GM21723 (cell line): ENCODE measurements around the gene GADL1.
A peak's percentile ranks its signal among the peaks of the same experiment; 100 is the strongest.

ENCODE experiments used
- ATAC-seq: cut with Tn5 transposase; IDR thresholded peaks from one replicate; pipeline ENCODE4 v1.9.1; 2021; ENCODE audit warnings: mild to moderate bottlenecking, moderate library complexity; ENCODE audit not compliant: unreplicated experiment

Gene GADL1

DNA sequence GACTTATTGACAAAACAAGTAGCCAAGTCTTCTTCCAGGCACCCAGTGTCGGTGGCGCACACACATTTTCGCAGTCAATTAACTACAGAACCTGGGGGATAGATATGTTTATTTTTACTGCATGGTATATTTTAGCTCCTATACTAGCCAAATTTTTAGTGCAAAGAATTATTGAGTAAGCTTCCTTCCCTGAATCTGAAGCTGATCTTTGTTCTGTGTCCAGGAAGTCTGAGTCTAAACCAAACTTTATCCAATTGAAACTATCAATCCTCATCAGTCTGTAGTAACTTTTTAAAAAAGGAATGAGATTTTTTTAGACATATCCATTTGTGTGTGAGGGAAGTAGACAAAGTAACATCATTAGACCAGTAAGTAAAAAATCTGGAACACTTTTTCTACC, 133.1 kb downstream of the GADL1 start:
- ATAC-seq = no peak

DNA sequence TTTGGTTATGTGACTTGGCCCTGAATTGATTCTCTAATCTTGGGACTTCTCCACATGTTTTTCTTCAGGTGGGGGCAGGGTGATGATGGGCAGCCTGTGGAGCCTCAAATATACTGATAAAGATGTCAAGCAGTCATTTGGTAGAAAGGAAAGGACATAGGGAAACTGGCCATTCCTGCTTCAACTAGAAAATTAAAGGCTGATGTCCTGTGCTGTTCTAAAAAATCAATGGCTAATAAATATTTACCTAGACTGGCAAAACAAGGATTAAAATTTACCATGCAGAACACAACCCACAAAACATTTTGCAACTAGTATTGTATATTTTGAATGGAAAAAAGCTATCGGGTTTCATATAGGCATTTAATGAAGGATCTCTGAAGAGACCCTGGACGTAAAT, 133.7 kb downstream of the GADL1 start:
- no peak for ATAC-seq

DNA sequence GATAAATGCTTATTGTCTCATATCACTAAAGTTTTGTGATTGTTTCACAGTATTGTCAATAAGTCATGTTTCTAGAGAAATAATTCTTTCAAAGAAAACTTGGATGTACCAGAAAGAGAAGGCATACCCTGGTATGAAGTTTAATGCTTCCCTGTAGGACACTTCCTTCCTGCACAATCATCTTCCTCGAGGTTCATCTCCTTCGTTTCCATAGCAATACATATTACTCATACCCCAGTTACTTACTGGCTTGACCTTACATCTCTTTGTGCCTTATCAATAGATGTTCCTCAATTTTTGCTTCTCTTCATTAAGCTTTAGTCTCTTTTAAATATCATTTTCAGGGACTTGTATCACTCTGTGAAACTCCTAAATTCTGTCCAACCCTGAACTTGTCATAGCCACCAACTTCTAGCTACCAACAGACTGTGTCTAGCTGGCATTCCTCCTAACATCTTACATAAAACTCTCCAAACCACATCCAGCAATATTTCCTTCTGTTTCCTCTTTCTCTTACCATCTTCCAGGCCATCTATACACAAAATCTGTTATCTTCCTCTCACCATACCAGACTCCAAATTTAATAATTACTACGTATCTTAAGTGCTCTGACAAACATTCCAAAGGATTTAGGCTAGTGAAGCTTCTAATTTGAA, 134.3 kb downstream of the GADL1 start:
- no peak for ATAC-seq

DNA sequence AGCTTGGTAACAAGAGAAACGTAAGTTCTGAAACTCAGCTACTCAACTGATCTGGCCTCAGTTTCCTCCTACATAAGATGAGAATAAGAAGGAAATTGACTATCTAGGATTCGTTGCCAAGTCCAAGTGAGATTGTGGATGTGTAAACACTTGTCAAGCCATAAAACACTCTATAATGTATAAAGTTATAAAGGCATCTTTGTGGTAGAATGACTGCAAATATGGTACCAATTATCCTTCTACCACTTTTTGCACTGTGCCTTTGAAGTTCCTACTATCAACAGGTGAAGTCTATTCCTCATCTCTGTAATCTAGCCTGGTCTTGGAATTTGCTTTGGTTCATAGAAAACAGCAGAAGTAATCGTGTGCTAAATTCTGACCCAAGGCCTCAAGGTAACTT, 138.2 kb downstream of the GADL1 start:
- ATAC-seq = no peak

DNA sequence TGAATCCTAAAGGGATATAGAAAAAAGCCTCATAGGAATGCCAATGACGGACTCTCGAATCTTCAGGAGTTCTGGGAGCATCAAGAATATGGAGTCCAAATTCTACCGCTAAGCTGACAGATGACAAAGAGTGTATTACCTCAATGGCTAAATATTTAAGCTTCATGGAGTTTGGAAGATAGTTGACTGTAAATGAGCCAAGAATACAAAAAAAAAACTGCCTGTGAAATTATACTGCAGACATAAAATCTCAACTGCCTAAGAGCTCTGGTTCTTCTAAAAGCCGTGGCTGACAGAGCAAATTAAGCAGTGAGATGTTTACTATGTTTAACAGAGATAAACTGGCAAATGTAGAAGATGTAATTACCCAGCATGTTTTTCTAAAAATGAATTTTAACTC, 140.0 kb downstream of the GADL1 start:
- no peak for ATAC-seq

DNA sequence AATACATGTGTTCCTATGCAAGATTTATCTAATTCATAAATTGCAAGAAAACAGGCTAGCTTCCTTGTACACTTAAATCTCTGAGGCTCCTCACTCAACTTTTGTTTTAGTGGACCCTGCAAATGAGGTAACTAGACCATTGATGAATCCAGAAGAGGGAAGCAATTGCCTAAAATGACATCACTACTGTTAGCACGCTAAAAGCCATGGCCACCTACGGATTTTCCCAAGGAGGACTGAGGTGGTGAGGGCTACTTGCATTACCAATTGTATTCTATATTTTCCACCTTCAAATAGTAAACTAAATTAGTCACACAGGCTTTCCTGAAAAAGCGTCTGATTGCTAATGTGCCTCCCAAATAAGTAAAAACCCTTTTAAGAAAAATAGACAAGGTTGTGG, 140.7 kb downstream of the GADL1 start:
- ATAC-seq = no peak

DNA sequence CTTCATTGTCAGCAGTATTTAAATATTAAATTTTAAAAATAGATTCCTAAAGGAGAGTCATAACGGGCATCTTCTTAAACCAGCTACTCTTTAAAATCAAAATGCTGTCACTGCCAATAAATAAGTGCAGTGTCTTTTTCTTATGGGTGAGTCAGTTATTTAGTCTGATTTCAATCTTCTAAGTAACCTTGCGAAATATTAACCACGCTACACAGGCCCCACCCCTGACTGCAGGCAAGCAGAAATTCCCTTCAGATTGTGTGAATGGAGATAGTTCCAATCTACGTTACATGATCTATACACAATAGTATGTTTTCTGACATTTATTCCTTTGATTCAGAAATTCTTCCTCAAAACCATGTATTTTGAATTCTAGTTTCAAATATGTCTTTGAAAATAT, 141.5 kb downstream of the GADL1 start:
- no peak for ATAC-seq

DNA sequence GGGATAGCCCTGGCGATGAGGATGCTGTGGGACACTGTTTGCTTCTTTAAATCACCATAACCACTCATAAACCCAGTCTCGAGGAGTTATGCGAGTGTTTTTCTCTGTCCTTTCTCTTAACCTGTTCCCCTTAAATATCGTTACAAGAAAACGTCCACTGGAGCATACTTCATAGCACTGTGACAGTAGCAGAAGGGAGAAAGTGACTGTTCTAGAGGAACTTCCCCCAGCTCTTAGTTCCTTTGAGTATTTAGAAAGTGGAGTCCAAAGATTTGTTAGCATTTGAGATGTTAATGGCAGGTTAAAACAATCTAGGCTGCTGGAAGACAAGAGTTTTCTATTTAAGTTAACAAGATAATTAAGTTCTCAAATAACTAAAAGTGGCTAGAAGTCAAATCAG, 142.0 kb downstream of the GADL1 start:
- no peak for ATAC-seq

DNA sequence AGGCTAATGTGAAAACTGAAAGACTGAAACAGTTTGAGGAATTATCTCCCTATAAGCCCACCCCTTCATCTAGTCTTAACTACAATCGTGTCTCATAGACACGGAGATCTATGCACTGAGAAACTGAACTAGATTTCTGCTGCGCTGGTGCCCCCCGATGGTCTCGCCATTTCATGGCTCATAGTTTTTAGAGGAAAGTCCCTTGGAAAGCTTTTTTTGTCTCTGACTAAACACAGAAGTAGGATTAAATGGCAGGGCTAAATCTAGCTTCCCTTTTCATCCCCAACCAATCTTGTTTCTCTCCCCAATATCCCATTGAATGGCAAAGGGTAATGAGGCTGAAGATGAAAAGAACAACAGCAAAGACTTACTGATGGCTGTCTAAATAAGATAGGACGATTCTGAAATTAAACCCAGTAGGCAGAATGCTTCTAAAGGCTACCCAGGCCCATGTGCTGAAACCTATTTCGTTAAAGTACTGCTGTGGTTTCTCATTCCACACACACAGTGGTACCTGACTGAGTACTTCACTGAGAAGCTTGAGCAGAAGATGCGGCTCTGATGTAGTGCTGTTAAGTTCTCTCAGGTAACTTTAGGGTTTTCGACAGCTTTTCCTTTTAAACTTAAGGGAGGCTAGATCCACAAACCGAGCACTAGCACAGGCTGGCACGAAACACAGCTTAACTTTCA, 142.7 kb downstream of the GADL1 start:
- ATAC-seq = peak; percentile 59

DNA sequence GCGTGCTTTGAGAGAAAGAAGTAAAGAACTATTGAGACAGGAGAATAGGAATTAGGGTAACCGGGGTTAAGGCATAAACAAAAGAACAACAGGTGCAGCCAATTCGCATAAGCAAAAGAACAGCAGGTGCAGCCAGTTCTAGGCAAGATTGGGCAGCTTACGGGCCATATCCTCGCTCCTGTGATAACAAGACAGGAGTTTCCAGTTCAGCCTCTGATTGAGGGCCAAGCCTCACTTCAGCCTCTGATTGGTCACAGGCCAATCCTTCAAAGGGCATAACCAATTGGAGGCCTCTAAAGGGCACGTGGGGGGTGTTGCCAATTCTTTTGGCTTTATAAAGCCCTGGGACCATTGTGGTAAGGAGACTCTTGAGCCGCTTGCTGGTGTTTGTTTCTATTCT, 143.5 kb downstream of the GADL1 start:
- no peak for ATAC-seq

DNA sequence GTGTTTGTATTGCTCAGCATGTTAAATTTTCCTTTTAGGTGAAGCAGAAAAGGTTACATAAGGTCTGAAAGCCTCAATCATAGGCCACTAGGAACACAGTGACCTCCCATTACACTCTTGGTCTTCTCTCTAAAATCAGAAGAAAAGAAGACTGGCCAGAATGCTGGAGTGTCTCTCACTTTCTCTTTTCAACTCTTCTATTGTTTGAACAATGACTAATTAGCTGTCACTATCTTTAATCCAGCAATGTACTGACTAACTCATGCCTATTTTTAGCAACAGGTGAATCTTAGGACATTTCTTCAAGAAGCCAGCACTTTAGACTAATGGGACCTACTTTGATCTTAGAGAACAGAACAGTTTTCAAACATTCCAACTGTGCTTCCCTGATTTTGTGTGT, 145.2 kb downstream of the GADL1 start:
- no peak for ATAC-seq

DNA sequence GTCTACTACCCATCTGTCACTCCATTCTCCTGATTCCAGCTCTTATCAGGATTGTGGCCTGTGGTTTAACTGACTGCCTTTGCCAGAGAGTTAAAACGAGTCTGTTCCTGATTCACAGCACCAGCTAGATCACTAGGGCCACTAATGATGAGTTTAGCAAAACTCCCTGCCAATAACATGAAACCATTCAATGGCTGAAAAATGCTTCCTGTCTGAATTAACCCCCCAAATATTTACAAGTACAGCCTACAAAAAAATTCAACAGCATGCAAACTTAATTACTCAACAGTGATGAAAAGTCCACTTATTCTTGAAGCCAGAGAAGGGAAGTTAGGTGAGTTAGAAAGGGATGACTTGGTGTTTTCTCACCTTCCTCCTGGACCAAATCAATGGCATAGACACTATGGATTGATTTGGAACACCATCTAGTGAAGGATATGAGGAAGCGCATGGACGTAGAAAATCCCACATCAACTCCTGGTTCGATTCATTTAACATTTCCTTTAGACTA, 146.6 kb downstream of the GADL1 start:
- ATAC-seq = no peak

DNA sequence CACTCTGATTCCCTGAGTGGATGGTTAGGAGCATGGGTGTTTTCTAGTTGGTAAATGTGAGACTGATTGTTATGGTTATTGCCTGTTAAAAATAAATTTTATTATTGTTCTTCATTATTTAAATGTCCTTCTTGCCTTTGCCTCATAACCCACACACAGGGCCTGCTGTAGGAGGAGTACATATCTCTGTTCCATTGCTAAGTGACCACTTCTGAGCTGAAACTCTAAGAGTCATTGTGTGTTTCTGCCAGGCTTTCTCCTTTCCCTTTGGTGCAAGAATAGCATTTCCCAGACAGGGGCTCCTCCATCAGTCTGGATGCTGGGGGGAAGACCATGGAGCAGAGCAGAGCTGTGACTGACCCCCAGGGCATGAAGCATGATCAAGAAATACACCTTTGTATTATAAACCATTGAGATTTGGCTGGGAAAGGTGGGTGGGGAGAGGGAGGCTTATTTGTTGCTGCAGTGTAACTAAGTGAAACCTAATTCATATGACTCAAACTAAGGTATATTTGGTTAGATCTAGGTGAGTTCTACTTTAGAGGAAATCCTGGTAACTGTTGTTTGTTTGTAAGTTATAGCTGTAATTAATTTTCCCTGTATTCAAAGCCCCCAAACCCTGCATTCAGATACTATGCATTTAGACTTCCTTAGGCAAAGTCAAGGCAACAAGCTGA, 150.7 kb downstream of the GADL1 start:
- ATAC-seq = no peak

DNA sequence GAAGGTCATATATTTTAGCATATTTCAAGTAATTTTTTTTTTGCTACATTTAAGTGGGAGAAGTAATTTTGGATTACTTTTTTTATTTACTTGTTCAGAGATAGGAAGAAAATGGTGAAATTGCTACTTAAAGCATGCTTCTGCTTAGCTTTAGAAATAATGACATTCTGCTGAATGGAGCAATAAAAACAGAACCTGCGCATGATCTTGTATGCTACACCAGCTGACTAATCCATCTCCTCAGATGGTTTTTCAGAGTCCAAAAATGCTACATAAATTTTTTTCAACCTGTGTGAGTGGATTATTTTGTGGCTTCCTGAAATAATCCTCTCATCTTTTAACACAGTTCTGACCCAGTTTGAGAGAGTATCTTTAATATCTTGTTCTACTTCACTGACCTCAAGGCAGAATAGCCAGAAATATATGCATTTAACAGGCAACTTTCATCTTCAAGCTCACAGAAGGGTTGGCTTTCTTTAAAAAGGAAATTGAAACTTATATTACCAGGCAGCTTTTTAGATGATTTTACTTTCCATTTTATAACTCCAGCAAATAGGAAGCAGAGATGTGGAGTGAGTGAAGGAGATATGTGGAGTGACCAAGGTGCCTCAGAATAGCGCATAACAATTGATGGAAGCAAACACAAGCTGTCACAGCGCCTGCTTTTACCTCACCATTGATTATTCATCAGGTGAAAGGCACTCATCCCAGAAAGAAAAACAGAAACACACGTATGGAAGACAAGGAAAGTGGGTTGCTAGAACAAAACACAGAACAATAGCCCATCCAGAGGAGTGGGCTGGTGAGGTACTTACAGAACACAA, 151.5 kb downstream of the GADL1 start:
- peak; percentile 51 for ATAC-seq

DNA sequence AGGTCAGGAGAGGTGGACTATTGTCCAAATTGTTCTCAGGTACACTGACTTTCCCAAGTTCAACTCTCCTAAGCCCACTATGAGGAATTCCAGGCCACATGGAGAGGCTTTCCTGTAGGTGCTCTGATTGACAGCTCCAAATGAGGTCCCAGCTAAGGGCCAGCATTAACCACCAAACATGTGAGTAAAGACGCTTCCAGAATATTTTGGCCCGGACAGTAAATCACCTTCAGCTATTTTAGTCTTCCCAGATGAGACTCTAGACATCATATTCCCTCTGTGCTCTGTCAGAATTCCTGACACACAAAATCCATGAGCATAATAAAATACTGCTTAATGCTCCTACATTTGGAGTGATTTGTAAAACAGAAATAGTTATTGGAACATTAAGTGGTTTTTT, 152.6 kb downstream of the GADL1 start:
- no peak for ATAC-seq

DNA sequence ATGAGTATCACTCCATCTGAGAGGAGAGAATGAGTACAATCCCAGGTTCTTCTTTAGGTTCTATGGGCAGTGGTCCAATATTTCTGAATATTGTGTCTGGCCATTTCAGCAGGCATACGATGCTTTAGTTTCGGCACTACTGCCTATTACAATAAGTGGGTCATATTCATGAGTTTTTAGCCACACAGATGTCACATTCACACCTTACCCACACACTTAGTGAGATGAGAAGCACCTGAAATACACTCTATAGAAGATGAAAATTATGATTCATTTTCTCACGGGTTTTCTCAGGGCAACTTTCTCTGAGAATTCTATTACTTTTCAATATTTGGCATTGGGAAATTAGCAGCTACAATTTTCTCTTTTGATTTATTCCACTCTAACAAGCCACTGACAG, 155.9 kb downstream of the GADL1 start:
- ATAC-seq = no peak

DNA sequence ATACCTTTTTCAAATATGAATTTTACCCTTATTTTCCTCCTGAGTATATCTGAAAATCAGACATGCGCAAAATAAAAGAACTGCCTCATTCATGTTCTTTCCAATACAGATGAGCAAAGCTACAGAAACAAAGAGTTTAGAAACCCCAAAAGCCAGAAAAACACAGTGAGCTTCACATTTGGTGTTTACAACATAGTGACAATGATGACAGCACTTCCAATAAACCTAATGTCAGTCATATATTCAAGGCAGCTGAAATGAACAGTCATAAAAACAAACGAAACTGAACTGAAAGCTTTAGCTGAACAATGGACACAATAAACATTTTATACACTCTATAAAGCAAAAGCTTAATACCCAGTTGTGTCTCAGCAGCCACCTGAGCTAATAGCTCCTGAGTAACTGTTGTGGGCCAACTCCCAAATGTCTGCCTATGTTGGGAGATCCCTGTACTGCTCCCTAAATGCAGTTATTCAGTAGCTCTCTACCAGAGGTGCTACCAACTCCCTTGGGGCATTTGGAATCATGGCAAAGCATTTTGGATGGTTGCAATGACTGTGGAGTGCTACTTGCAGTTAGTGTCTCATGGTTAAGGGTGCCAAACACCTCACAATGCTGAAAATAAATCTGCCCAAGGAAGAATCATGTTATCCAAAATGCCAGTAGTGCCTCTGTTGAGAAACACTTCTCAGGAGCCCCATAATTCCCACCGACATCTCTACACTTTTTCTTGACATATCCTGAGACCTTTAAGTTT, 156.5 kb downstream of the GADL1 start:
- no peak for ATAC-seq

DNA sequence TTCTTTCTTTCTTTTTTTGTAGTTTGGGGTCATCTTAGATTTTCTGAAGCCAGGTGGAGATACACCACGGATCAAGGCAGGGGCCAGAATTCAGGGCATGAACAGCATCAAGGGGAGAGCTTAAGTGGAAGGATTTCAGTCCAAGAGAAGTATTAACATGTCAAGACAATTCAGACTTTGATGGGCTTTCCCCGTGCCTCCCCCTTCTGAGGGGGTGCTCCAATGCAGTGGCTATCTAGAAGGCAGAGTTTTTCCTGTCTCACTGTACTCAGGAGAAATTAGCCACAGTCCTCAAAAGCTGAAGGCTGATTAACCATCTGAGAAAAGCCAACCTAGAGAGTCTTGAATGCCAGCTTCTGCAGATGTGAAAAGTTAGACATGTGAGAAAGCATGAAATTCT, 160.8 kb downstream of the GADL1 start:
- no peak for ATAC-seq

DNA sequence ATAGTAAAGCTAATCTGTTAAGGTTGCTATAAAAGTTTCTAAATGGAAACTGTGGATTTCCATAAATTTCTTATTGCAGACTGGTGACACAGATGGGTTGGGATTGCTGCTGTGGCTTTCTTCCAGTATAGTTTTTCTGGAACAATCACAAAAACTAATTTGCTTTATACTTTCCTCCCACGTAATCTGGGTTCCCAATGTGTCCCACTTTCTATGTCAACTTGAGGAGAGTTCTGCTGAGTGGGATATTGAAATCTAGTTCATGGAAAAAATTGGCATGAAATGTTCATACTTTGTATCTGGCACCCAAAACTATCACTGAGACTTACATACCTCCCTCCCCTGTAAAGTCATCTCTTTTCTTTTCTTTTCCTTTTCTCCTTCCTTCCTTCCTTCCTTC, 161.3 kb downstream of the GADL1 start:
- no peak for ATAC-seq

DNA sequence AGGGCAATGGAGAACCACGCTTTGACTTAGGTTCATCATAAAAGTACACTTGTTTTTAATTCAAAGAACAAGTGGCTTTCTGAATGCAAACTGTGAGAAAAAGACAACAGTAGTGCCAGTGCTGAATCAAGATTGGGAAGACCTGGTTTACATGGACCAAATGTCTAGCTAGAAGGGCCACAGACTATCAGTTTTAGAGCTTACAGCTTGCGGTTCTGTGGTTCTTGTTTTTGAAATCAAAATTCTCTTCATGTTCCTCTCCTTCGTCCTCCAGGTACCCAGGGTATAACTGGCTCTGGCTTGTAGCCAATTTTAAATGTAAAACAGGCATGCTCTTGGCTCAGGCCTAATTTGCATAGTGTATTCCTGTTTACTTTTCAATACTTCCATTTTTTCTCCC, 163.5 kb downstream of the GADL1 start:
- no peak for ATAC-seq

DNA sequence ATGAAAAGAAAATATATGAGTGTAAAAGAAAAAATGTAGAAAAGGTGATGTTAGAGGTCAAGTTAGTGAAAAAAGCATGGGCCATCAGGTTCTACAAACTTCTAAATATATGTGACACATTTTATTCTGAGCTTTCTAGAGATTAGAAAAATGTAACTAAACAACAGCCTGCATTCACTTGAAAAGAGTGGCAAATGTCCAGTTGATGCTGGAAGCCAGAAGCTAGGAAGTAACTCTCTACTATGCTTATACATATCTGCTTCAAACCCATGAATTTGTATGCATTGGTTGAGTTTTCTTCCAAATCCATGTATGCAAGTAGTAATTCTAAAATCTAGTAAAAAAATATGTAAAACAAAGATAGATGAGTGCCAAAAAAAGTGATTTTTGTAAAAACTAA, 164.5 kb downstream of the GADL1 start:
- no peak for ATAC-seq
